ENCODE results near the gene FAM162A. TPM values are rescaled to one million over a fixed set of nuclear protein-coding genes. Genes with fewer than 3 reads are reported as not detected.

Gene FAM162A
- polyA plus RNA-seq, 1 donor from 2014 or later = 16.2 TPM

DNA sequence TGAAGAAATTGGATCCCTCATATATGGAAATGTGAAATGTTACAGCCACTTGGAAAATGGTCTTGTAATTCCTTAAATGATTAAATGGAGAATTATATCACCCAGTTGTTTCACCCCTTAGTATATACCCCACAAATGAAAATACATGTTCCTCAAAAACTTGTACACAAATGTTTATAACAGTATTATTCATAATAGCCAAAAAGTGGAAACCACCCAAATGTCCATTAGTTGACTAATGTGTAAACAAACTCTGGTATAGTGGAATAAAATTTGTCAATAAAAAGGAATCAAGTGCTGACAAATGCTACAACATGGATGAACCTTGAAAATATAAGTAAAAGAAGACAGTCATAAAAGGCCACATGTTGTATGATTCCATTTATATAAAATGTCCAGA is 12.5 kb downstream of the FAM162A start:
- no peak overlapping the region for H3K9ac ChIP-seq (ENCODE audit: low read length)
- H3K4me3 ChIP-seq (ENCODE audit: low read length) = no peak overlapping the region
- H3K27me3 ChIP-seq (ENCODE audit: insufficient read depth, low read depth, low read length) = no peaks in the 10 kb centered on the region
- H3K9me3 ChIP-seq (ENCODE audit: low read length) = no peaks in the 10 kb centered on the region
- no peak overlapping the region for H3K4me2 ChIP-seq (ENCODE audit: low read length)
- no peaks in the 10 kb centered on the region for H3F3A ChIP-seq (ENCODE audit: insufficient read depth, low read length, poor library complexity, severe bottlenecking)
- H2AFZ ChIP-seq (ENCODE audit: low read depth, low read length) = no peak overlapping the region
- no peaks in the 10 kb centered on the region for H3K79me2 ChIP-seq (replicated peaks; ENCODE audit: insufficient read depth, low read length)
- no peak for TF ChIP-seq EP300 (conservative IDR thresholded peaks at IDR 0.05; ENCODE audit: poor library complexity, severe bottlenecking)
- no peak for TF ChIP-seq RAD21 (conservative IDR thresholded peaks at IDR 0.05)
- TF ChIP-seq MXI1 (conservative IDR thresholded peaks at IDR 0.05; ENCODE audit: poor library complexity, severe bottlenecking) = no peak
- TF ChIP-seq, protein P1, sequence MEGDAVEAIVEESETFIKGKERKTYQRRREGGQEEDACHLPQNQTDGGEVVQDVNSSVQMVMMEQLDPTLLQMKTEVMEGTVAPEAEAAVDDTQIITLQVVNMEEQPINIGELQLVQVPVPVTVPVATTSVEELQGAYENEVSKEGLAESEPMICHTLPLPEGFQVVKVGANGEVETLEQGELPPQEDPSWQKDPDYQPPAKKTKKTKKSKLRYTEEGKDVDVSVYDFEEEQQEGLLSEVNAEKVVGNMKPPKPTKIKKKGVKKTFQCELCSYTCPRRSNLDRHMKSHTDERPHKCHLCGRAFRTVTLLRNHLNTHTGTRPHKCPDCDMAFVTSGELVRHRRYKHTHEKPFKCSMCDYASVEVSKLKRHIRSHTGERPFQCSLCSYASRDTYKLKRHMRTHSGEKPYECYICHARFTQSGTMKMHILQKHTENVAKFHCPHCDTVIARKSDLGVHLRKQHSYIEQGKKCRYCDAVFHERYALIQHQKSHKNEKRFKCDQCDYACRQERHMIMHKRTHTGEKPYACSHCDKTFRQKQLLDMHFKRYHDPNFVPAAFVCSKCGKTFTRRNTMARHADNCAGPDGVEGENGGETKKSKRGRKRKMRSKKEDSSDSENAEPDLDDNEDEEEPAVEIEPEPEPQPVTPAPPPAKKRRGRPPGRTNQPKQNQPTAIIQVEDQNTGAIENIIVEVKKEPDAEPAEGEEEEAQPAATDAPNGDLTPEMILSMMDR (IDR thresholded peaks at IDR 0.05; ENCODE audit: poor library complexity, severe bottlenecking) = no peak
- no peak for TF ChIP-seq SMC3 (conservative IDR thresholded peaks at IDR 0.05; ENCODE audit: poor library complexity)
- TF ChIP-seq POLR2AphosphoS5 (IDR thresholded peaks at IDR 0.05) = no peak
- TF ChIP-seq, protein P2, sequence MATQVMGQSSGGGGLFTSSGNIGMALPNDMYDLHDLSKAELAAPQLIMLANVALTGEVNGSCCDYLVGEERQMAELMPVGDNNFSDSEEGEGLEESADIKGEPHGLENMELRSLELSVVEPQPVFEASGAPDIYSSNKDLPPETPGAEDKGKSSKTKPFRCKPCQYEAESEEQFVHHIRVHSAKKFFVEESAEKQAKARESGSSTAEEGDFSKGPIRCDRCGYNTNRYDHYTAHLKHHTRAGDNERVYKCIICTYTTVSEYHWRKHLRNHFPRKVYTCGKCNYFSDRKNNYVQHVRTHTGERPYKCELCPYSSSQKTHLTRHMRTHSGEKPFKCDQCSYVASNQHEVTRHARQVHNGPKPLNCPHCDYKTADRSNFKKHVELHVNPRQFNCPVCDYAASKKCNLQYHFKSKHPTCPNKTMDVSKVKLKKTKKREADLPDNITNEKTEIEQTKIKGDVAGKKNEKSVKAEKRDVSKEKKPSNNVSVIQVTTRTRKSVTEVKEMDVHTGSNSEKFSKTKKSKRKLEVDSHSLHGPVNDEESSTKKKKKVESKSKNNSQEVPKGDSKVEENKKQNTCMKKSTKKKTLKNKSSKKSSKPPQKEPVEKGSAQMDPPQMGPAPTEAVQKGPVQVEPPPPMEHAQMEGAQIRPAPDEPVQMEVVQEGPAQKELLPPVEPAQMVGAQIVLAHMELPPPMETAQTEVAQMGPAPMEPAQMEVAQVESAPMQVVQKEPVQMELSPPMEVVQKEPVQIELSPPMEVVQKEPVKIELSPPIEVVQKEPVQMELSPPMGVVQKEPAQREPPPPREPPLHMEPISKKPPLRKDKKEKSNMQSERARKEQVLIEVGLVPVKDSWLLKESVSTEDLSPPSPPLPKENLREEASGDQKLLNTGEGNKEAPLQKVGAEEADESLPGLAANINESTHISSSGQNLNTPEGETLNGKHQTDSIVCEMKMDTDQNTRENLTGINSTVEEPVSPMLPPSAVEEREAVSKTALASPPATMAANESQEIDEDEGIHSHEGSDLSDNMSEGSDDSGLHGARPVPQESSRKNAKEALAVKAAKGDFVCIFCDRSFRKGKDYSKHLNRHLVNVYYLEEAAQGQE (IDR thresholded peaks at IDR 0.05; ENCODE audit: borderline replicate concordance) = no peak
- no peak for TF ChIP-seq EZH2 (IDR thresholded peaks at IDR 0.05; ENCODE audit: borderline replicate concordance, insufficient read depth, low read length, poor library complexity, severe bottlenecking)
- no peak for TF ChIP-seq TAF1 (IDR thresholded peaks at IDR 0.05; ENCODE audit: low read depth)
- H4K20me1 ChIP-seq (ENCODE audit: insufficient read depth) = no peaks in the 10 kb centered on the region
- no peaks in the 10 kb centered on the region for H3K36me3 ChIP-seq (ENCODE audit: insufficient read depth, low read length)
- H3K27ac ChIP-seq (ENCODE audit: low read length) = no peak overlapping the region
- H3K9me2 ChIP-seq (ENCODE audit: insufficient read depth, low read length) = no peaks in the 10 kb centered on the region

DNA sequence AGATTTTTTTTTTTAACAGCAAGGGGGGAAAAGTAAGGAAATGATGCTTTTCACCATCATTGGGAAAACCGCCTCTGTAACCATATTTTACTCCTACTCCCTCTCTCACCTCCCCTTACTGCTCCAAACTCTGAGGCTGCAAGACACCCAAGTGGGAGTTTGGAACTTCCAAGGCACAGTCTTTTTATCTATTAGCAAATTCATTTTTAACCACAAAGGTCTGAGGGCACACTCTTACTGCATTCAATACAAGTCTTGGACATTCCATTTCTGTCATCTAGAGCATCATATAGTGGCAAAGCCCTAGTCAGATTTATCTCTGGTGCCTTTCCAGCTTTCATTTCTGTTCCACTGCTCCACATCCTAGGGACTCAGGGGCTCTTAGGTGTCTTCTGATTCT is 13.2 kb downstream of the FAM162A start:
- Histone ChIP-seq H3F3A (ENCODE audit: insufficient read depth, low read length, poor library complexity, severe bottlenecking) (no peaks in the 10 kb centered on the region), H3K27me3 (ENCODE audit: insufficient read depth, low read depth, low read length) (no peaks in the 10 kb centered on the region), H2AFZ (ENCODE audit: low read depth, low read length) (no peak overlapping the region), H3K4me3 (ENCODE audit: low read length) (no peak overlapping the region), H3K79me2 (replicated peaks; ENCODE audit: insufficient read depth, low read length) (no peaks in the 10 kb centered on the region), H3K27ac (ENCODE audit: low read length) (no peak overlapping the region), H3K9ac (ENCODE audit: low read length) (no peak overlapping the region), H3K36me3 (ENCODE audit: insufficient read depth, low read length) (no peaks in the 10 kb centered on the region), H3K9me2 (ENCODE audit: insufficient read depth, low read length) (no peaks in the 10 kb centered on the region), H3K4me2 (ENCODE audit: low read length) (no peak overlapping the region), H3K9me3 (ENCODE audit: low read length) (no peaks in the 10 kb centered on the region), H4K20me1 (ENCODE audit: insufficient read depth) (no peaks in the 10 kb centered on the region)
- TF ChIP-seq RAD21 (conservative IDR thresholded peaks at IDR 0.05) (no peak), EZH2 (IDR thresholded peaks at IDR 0.05; ENCODE audit: borderline replicate concordance, insufficient read depth, low read length, poor library complexity, severe bottlenecking) (no peak), MXI1 (conservative IDR thresholded peaks at IDR 0.05; ENCODE audit: poor library complexity, severe bottlenecking) (no peak), POLR2AphosphoS5 (IDR thresholded peaks at IDR 0.05) (no peak), SMC3 (conservative IDR thresholded peaks at IDR 0.05; ENCODE audit: poor library complexity) (no peak), EP300 (conservative IDR thresholded peaks at IDR 0.05; ENCODE audit: poor library complexity, severe bottlenecking) (no peak), TAF1 (IDR thresholded peaks at IDR 0.05; ENCODE audit: low read depth) (no peak)
- TF ChIP-seq, protein P1 (IDR thresholded peaks at IDR 0.05; ENCODE audit: poor library complexity, severe bottlenecking) = no peak
- TF ChIP-seq, protein P2 (IDR thresholded peaks at IDR 0.05; ENCODE audit: borderline replicate concordance) = no peak

Data from neural cell (in vitro differentiated cells).